Measurements from ENCODE around the gene CABP2. TPM values are rescaled to one million over a fixed set of nuclear protein-coding genes. Genes with fewer than 3 reads are reported as not detected.
A peak's percentile ranks its signal among the peaks of the same experiment; 100 is the strongest.

CABP2 gene
- total RNA-seq, 1 donor = not detected

DNA sequence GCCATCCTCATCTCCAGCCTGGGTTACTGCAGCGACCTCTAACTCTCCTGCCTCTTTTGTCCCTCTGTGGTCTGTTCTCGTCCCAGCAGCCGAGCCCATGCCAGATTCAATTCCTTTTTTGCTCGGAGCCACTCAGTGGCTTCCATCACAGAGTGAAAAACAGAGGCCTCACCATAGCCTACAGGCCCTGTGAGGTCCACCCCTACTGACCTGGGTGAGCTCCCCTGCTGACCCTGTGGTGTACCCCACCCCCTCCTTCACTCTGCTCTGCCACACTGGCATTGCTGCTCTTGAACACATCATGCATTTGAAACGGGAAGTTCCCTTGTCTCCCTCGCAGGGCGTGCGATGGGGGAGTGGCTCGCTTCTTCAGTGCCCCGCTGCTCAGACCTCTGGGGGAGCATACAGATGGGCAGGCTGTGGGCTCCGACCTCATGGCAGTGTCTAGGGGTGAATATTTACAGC is 38.4 kb downstream of the CABP2 start:
- Histone ChIP-seq H3K9me3 (ENCODE audit: low read depth, low read length) (no peaks in the 10 kb centered on the region), H3K4me1 (ENCODE audit: insufficient read depth, low read length) (peaks cover 7% of the 10 kb centered on the region), H3K27me3 (ENCODE audit: insufficient read depth, low read length) (no peaks in the 10 kb centered on the region), H3K36me3 (ENCODE audit: insufficient read depth, low read length) (peaks cover 3% of the 10 kb centered on the region), H3K79me2 (ENCODE audit: insufficient read depth, low read length) (peaks cover 25% of the 10 kb centered on the region), H3K4me2 (ENCODE audit: insufficient read depth, low read length) (no peak overlapping the region), H2AFZ (ENCODE audit: low read length) (no peak overlapping the region), H3K27ac (ENCODE audit: low read depth, low read length) (no peak overlapping the region), H3K4me3 (ENCODE audit: insufficient read depth, low read length) (no peak overlapping the region), H4K20me1 (ENCODE audit: insufficient read depth, low read length) (peaks cover 12% of the 10 kb centered on the region)
- TF ChIP-seq CTCF (IDR thresholded peaks at IDR 0.05; ENCODE audit: extremely low read depth, low read depth, low read length) = no peak
- DNase-seq (ENCODE audit: insufficient read length, low spot score, missing footprints) = no peak

DNA sequence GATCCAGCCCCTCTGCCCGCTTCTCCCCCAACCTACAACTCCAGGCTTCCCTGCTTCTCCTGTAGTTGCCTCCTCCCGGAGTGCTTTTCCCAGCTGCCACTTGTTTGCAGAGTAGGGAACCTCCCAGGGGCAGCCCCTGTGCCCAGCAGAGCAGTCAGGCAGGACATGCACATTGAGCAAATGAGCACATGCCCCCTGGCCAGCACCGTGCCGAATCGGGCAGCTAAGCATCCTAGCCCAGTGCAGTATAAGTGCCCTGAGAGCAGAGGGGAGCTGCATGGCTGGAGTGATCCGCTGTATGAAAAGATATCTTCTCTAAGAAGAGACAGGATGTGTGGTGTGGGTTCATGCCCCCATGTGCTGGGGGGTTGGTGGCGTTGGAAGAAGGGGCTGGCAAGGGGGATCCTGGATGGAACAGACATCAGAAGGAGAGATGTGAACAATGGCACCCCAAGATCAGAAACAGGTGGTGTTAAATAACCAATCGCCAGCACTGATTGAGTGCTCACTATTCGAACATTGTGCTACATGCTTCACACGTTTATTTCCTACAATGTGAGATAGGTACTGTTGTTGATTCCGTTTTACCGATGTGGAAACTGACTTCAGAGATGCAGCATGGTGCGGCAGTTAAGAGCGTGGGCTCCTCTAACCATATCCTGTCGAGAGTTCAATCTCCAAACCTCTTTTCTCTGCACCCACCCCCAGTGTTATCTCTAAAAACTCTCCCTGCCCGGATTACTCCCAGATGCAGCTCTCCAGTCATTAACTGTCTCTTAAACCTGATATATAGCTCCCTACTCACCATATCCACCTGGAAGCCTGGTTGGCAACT is 39.2 kb downstream of the CABP2 start:
- DNase-seq (ENCODE audit: insufficient read length, low spot score, missing footprints) = peak; percentile 36
- no peak overlapping the region for H3K27ac ChIP-seq (ENCODE audit: low read depth, low read length)
- peaks cover 12% of the 10 kb centered on the region for H4K20me1 ChIP-seq (ENCODE audit: insufficient read depth, low read length)
- peak overlapping the region; percentile 82 for H3K4me3 ChIP-seq (ENCODE audit: insufficient read depth, low read length)
- peaks cover 25% of the 10 kb centered on the region for H3K79me2 ChIP-seq (ENCODE audit: insufficient read depth, low read length)
- H2AFZ ChIP-seq (ENCODE audit: low read length) = no peak overlapping the region
- H3K4me2 ChIP-seq (ENCODE audit: insufficient read depth, low read length) = peak overlapping the region; percentile 82
- H3K27me3 ChIP-seq (ENCODE audit: insufficient read depth, low read length) = no peaks in the 10 kb centered on the region
- no peak for TF ChIP-seq CTCF (IDR thresholded peaks at IDR 0.05; ENCODE audit: extremely low read depth, low read depth, low read length)
- no peaks in the 10 kb centered on the region for H3K9me3 ChIP-seq (ENCODE audit: low read depth, low read length)
- H3K36me3 ChIP-seq (ENCODE audit: insufficient read depth, low read length) = no peaks in the 10 kb centered on the region
- peaks cover 7% of the 10 kb centered on the region for H3K4me1 ChIP-seq (ENCODE audit: insufficient read depth, low read length)

- Histone ChIP-seq H3K4me1 (ENCODE audit: insufficient read depth, low read length) (peaks cover 7% of the 10 kb centered on the region), H3K27ac (ENCODE audit: low read depth, low read length) (peak within 1 kb of the TSS; percentile 86), H3K36me3 (ENCODE audit: insufficient read depth, low read length) (no peaks in the 10 kb centered on the region), H4K20me1 (ENCODE audit: insufficient read depth, low read length) (peaks cover 12% of the 10 kb centered on the region), H3K4me2 (ENCODE audit: insufficient read depth, low read length) (peak within 1 kb of the TSS; percentile 82), H3K79me2 (ENCODE audit: insufficient read depth, low read length) (peaks cover 25% of the 10 kb centered on the region), H3K9me3 (ENCODE audit: low read depth, low read length) (no peaks in the 10 kb centered on the region), H3K27me3 (ENCODE audit: insufficient read depth, low read length) (no peaks in the 10 kb centered on the region), H2AFZ (ENCODE audit: low read length) (peak within 1 kb of the TSS; percentile 99), H3K4me3 (ENCODE audit: insufficient read depth, low read length) (peak within 1 kb of the TSS; percentile 82)
- DNase-seq (ENCODE audit: insufficient read length, low spot score, missing footprints) = peak; percentile 100
- no peak for TF ChIP-seq CTCF (IDR thresholded peaks at IDR 0.05; ENCODE audit: extremely low read depth, low read depth, low read length)
Observed at GRCh38 chr11:67482827-67483798, 40.1 kb downstream of the CABP2 start, which contains the start of gene AIP. Gene AIP (plus strand): TSS chr11:67483026. CDS start chr11:67483159, 133 bp downstream.
